ENCODE data around the gene AFMID.

AFMID gene

DNA sequence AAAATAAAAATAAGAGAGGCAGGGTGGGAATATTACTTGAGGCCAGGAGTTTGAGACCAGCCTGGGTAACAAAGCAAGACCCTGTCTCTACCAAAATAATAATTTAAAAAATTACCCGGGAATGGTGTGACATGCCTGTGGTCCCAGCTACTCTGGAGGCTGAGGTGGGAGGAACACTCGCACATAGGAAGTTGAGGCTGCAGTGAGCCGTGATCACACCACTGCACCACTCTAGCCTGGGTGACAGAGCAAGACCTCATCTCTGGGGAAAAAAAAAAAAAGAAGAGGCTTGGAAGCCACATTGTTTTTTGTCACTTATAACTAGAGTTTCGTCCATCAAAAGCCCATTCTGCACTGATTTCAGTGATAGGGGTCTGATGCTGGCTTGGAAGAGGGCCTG, 41.0 kb downstream of the AFMID start:
- Histone ChIP-seq H3K9me2 (replicated peaks; ENCODE audit: insufficient read depth, low read length) (no peaks in the 10 kb centered on the region), H2AFZ (ENCODE audit: low read depth, low read length, severe bottlenecking) (no peak overlapping the region), H4K20me1 (ENCODE audit: low read depth, low read length) (no peaks in the 10 kb centered on the region), H3K27me3 (ENCODE audit: low read length) (no peaks in the 10 kb centered on the region), H3K79me2 (ENCODE audit: insufficient read depth, low read length) (no peaks in the 10 kb centered on the region), H3K9me3 (ENCODE audit: insufficient read depth, low read length) (no peaks in the 10 kb centered on the region), H3K36me3 (ENCODE audit: low read length) (0 out of 2 replicates have a peak, but pooled peaks cover 2% of the 10 kb centered on the region), H3K27ac (ENCODE audit: low read depth, low read length) (no peak overlapping the region), H3F3A (ENCODE audit: insufficient read depth) (peaks cover 19% of the 10 kb centered on the region), H3K4me3 (ENCODE audit: insufficient read depth, low read length, poor library complexity, severe bottlenecking) (no peak overlapping the region), H3K9ac (ENCODE audit: low read length) (no peak overlapping the region), H3K4me2 (ENCODE audit: low read depth, low read length, poor library complexity, severe bottlenecking) (no peak overlapping the region)
- TF ChIP-seq CTCF (IDR thresholded peaks at IDR 0.05; ENCODE audit: insufficient read depth, low read length, poor library complexity, severe bottlenecking) (no peak), EZH2phosphoT487 (conservative IDR thresholded peaks at IDR 0.05; ENCODE audit: low read length) (no peak)

DNA sequence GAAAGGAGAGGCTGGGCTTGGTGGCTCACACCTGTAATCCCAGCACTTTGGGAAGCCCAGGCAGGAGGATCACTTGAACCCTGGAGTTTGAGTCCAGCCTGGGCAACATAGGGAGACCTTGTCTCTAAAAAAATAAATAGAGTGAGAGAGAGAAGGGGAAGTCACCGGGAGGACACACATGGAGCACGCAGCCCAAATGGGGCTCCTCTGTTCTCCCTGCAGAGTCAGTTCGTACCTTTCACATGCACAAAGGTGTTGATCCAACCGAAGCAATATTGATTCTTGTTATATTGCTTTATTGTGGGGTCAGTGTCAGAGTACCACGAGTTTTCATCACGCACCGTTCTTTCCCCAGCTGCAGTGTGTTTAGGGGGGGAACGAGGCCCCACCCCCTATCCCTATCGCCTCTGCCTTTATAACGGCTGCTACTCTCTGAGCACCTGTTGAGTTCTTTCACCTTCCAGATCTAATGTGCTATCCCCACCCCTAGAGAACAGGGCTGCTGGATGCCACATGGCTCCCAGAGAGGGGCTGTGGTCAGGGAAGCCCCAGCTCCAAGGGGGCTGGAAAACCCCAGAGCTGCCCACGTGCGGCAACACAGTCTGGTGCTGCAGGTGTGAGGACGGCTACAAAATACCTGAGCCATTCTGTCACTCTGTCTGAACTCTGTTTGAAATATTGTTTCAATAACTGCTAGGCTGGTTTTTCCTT, 43.2 kb downstream of the AFMID start:
- no peaks in the 10 kb centered on the region for H3K79me2 ChIP-seq (ENCODE audit: insufficient read depth, low read length)
- no peaks in the 10 kb centered on the region for H4K20me1 ChIP-seq (ENCODE audit: low read depth, low read length)
- H3K4me2 ChIP-seq (ENCODE audit: low read depth, low read length, poor library complexity, severe bottlenecking): no peak overlapping the region
- H3K27ac ChIP-seq (ENCODE audit: low read depth, low read length): no peak overlapping the region
- H3K9ac ChIP-seq (ENCODE audit: low read length): no peak overlapping the region
- H3K27me3 ChIP-seq (ENCODE audit: low read length): no peaks in the 10 kb centered on the region
- peaks cover 9% of the 10 kb centered on the region for H3F3A ChIP-seq (ENCODE audit: insufficient read depth)
- H3K36me3 ChIP-seq (ENCODE audit: low read length): no peaks in the 10 kb centered on the region
- no peak overlapping the region for H3K4me3 ChIP-seq (ENCODE audit: insufficient read depth, low read length, poor library complexity, severe bottlenecking)
- H3K9me3 ChIP-seq (ENCODE audit: insufficient read depth, low read length): no peaks in the 10 kb centered on the region
- no peak overlapping the region for H2AFZ ChIP-seq (ENCODE audit: low read depth, low read length, severe bottlenecking)
- TF ChIP-seq EZH2phosphoT487 (conservative IDR thresholded peaks at IDR 0.05; ENCODE audit: low read length) (no peak), CTCF (IDR thresholded peaks at IDR 0.05; ENCODE audit: insufficient read depth, low read length, poor library complexity, severe bottlenecking) (no peak)
- no peaks in the 10 kb centered on the region for H3K9me2 ChIP-seq (replicated peaks; ENCODE audit: insufficient read depth, low read length)

DNA sequence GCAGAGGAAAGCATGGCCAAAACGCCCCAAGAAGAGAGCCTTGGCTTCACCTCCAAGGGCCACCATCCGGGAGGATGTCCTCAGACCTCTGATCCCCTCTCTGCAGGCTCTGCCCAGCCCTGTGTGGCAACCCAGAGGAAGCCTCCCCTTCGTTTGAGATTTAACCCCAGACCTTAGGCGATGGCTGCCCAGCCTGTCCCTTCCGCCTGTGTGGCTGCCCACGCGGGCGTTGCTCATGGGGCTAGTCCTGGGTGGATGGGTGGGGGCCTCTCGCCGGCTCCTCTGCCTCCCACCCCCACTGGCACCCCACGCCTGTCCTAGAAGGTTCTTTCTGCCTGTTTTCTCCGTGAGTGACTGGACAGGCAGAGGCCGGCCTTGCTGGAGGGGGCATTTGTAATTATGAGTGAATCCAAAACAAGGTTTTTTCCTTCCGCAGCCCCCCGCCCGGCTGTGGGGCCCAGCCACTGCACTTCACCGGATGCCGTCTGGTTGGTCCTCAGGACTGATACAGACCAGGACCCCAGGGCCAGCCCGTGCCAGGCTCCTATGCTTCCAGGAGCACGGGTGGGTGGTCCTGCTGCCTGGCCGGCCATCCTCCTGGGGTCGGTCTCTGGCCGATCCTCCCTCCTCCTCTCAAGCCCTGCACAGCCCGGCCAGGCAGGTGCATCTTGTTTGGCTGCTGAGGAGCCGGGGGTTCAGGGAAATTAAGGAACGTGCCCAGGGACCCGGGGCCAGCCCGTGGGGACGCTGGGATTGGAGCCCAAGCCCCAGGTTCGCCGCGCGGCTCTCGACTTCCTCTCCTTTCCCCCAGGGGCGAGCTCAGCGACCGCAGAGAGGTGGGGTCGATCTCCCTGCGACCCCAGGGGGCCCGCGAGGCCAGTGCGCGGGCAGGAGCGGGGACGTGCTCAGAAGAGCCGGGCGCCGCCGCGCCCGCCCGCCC, 44.1 kb downstream of the AFMID start, which contains the start of gene TMEM235:
Gene TMEM235, plus strand, starts transcription at position 636 of the 940 bp plus-strand sequence. CDS start 393 bp downstream, outside the sequence.
- Histone ChIP-seq H4K20me1 (ENCODE audit: low read depth, low read length) (no peaks in the 10 kb centered on the region), H3K9me2 (replicated peaks; ENCODE audit: insufficient read depth, low read length) (no peaks in the 10 kb centered on the region), H3K9ac (ENCODE audit: low read length) (no peak within 1 kb of the TSS), H3K4me2 (ENCODE audit: low read depth, low read length, poor library complexity, severe bottlenecking) (no peak within 1 kb of the TSS), H3K79me2 (ENCODE audit: insufficient read depth, low read length) (no peaks in the 10 kb centered on the region), H3K27me3 (ENCODE audit: low read length) (no peaks in the 10 kb centered on the region), H3K4me3 (ENCODE audit: insufficient read depth, low read length, poor library complexity, severe bottlenecking) (no peak within 1 kb of the TSS), H3K36me3 (ENCODE audit: low read length) (no peaks in the 10 kb centered on the region), H2AFZ (ENCODE audit: low read depth, low read length, severe bottlenecking) (no peak within 1 kb of the TSS), H3K27ac (ENCODE audit: low read depth, low read length) (no peak within 1 kb of the TSS), H3K9me3 (ENCODE audit: insufficient read depth, low read length) (no peaks in the 10 kb centered on the region), H3F3A (ENCODE audit: insufficient read depth) (peaks cover 1% of the 10 kb centered on the region; the same call in 1 of the 2 replicates)
- TF ChIP-seq CTCF (IDR thresholded peaks at IDR 0.05; ENCODE audit: insufficient read depth, low read length, poor library complexity, severe bottlenecking): no peak
- TF ChIP-seq EZH2phosphoT487 (conservative IDR thresholded peaks at IDR 0.05; ENCODE audit: low read length): no peak
